ENCODE measurements around the gene RALGAPA2. TPM values are rescaled to one million over a fixed set of nuclear protein-coding genes. Genes with fewer than 3 reads are reported as not detected.

RALGAPA2 gene
- total RNA-seq, 1 donor from 2014 or later, result 15.6 TPM

DNA sequence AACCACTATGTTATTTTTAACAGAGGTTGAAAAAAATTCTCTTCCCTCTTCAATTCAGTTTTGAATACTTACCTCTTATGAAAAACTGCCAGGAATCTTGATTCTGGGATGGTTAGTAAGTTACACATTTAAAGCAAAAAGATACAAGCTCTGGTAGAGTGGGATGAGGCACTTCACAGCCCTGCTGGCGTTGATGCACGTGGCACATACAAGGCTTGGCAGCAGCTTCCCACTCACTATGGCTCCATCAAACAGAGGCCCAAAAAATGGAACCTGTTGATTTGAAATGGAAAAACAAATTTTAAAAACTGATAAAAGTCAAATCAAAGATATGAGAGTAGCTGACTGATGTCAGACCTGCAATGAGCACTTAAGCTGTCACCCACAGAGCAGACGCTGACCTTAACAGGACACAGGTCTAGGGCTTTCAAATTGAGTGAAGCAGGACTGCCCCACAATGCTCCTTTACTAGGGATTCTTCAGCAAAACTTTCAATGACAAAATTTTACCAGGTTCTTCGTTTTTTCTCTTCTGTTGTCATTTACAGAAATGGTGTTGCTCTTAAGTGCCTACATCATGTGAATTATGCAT is 239.7 kb downstream of the RALGAPA2 start:
- no peak for DNase-seq (ENCODE audit: low spot score)

DNA sequence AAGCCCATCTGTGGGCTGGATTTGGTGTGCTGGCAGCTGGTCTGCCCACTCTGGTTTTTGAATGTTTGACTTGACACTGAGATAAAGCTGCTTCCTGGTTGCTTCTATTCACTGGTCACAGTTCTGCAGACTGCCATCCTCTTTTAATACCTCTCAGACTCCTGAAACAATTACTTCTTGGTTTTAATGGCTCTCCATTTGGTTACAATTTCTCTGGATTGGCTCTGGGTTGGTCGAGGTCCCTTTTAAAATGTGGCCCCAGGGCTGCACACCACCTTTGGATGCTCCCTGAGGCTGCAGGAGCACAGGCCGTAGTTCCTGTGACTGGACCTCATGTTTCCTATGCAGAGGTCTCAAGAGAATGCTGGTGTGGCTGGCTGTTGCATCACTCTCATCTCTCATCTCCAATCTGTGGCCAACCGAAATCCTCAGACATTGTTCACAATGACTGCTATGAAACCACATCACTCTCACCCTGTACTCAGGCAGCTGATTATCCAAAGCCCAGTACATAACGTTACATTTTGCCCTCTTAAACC is 246.0 kb downstream of the RALGAPA2 start:
- DNase-seq (ENCODE audit: low spot score), result no peak

- no peak for DNase-seq (ENCODE audit: low spot score)
Observed at GRCh38 chr20:20465252-20465651, 247.2 kb downstream of the RALGAPA2 start.

DNA sequence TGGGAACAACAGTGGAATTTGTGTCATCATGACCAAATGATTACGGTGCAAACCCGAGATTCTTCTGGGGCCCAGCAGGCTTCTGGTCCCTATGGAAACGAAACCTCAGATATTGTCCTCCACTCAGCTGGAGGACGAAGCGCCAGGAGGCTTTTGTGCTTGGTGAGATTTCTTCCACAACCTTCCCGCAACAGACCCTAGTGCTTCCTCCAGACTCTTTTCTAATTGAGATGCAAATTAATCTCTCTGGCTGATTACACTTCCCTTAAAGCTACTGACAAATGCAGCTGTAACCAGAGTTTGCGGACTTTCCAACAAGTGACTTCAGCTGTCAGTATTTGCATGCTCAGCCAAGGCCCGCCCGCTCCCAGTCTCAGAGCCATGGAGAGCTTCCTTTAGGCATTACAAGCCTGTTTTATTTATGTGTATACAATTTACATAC is 248.5 kb downstream of the RALGAPA2 start:
- DNase-seq (ENCODE audit: low spot score), result no peak

GRCh38 chr20:20462185-20462584 is 250.3 kb downstream of the RALGAPA2 start:
- no peak for DNase-seq (ENCODE audit: low spot score)

DNA sequence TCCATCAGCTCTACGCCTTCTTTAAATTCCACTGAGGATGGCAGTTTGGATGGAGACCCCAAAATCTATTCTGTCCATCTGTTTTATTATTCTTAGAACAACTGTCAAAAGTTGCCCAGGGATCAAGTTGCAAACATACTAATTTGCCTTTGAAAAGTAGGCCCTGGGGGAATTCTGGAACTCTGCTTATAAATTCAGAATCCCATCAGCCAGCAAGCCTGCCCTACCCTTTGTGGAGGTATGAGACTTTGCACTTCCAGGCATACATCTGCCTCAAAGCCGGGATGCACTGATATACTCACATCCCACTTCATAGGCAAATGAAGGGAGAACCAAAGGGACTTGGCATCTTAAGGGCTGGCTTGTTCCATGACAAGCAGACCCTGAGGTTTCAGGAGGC is 250.9 kb downstream of the RALGAPA2 start:
- DNase-seq (ENCODE audit: low spot score), result no peak

- DNase-seq (ENCODE audit: low spot score), result no peak
Observed at GRCh38 chr20:20459726-20460125, 252.7 kb downstream of the RALGAPA2 start.

DNA sequence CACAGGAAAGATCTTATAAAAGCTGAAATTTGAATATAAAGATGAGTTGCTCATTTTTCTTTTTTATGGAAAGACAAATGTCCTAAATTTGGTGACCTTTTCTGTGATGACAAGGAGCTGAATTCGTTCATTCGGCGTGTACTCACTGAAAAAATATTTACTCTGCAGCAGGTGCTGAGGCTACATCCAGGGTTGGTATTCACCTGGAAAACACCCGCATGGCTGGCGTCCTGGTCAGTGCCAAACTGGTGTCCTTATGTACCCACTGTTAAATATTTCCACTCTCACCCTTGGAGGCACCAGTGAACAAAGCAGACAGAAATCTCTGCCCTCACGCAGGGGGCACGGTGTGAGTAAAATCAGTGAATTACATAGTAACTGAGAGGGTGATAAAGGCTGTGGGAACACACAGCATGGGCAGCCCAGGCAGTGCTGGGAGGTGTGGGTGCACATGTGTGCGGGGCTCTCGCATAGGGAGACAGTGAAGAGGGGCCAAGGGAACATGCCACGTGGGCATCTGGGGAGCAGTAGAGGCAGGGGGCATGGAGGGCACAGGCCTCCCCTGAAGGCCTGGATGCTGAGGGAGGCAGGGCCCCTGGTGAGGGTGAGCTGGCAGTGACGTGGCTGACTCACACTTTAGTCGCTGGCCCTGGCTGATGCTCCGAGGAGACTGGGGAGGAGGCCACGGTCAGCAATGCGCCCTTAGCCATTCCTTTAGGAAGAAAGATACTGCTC is 254.9 kb downstream of the RALGAPA2 start:
- no peak for DNase-seq (ENCODE audit: low spot score)

- no peak for DNase-seq (ENCODE audit: low spot score)
Observed at GRCh38 chr20:20456741-20457140, 255.7 kb downstream of the RALGAPA2 start.

DNA sequence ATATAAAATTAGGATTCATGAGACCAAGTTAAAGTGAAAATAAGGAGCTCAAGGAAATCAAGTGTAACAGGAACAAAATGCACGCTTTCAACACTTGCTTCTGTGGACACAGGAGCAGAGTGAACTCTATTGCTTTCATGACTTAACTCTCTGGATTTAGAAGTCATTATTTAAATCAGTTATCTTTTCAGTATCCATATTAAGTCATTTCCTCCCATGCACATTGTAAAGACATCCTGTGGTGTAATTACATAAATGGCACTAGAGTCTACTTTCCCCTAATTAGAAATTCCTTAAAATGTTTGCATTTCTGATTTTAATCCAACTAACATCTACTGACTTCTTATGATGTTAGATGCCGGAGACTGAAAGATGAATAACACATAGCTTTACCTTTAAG is 256.5 kb downstream of the RALGAPA2 start:
- DNase-seq (ENCODE audit: low spot score), result no peak

DNA sequence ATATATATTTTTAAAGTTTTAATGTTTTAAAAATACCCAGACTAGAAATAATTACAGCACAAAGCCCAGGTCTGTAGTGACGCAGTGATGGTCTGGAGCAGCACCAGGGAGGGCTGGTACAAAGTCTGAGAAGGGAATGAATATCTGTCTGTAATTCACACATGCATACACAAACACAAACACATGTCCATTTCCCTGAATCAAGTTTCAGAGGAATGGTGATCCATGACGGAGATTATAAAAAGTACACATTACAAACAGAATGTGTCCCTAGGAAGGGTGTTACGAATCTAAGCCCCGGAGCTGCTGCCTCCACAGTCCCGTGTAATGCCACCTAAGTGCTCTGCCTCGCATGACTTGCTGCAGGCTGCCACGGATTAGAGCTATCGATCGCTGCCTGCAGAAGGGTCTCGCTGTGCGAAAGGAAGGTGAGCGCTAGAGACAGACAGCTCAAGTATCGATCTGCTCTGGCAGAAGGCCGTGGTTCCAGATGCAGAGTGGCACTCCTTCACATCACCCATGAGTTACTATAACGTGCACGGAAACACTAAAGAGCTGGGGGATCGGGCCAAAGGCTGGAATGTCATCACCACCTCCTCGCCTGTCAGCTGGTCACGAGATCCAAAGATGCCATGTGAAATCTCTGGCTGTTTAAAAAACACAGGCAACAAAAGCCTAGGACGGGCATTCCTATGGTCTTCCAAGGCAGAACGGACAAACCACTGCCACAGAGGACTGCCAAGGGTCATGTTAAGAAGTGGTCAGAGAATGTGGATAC is 257.4 kb downstream of the RALGAPA2 start:
- DNase-seq (ENCODE audit: low spot score), result no peak

DNA sequence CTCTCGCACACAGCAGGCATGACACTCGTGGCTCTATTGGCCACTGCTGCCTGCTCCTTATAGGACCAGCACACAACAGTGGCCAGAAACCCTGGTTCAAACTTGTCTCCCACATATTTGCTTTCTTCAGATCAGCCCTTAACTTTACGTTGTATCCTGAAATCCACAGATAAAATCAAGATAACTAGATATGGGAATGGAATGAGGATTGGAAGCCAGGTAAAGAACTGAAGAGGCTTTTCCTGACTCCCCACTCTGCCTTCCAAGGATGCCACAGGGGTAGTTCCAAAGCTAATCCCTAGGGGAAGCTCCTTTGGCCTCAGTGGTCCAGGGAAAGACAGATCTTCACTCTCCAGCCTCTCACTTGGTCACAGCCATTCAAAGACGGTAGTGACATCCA is 258.1 kb downstream of the RALGAPA2 start:
- no peak for DNase-seq (ENCODE audit: low spot score)

GRCh38 chr20:20452254-20452676 is 260.2 kb downstream of the RALGAPA2 start:
- peak; percentile 36 for DNase-seq (ENCODE audit: low spot score)

GRCh38 chr20:20450521-20450920 is 261.9 kb downstream of the RALGAPA2 start:
- no peak for DNase-seq (ENCODE audit: low spot score)

DNA sequence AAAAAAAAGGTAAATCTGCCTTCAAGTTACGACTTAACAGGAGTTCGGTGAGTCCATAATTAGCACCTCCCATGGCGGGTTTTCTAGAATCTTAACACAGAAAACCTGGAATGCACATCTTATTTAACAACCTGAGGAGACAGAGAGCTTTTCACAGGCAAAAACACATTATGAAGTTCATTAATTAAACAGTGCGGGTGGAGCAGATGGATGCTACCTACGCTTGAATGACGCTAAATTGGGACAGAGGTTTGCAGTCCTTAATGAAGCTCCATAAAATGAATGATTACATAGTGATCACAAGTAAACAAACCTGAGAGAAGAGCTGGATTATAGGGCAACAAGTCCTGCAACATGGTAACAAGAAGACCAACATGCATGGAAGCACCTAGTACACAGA is 263.6 kb downstream of the RALGAPA2 start:
- no peak for DNase-seq (ENCODE audit: low spot score)

GRCh38 chr20:20447196-20447595 is 265.2 kb downstream of the RALGAPA2 start:
- no peak for DNase-seq (ENCODE audit: low spot score)

- no peak for DNase-seq (ENCODE audit: low spot score)
Observed at GRCh38 chr20:20446425-20447015, 265.9 kb downstream of the RALGAPA2 start.

GRCh38 chr20:20446001-20446400 is 266.4 kb downstream of the RALGAPA2 start:
- no peak for DNase-seq (ENCODE audit: low spot score)

GRCh38 chr20:20443504-20443903 is 268.9 kb downstream of the RALGAPA2 start:
- no peak for DNase-seq (ENCODE audit: low spot score)

DNA sequence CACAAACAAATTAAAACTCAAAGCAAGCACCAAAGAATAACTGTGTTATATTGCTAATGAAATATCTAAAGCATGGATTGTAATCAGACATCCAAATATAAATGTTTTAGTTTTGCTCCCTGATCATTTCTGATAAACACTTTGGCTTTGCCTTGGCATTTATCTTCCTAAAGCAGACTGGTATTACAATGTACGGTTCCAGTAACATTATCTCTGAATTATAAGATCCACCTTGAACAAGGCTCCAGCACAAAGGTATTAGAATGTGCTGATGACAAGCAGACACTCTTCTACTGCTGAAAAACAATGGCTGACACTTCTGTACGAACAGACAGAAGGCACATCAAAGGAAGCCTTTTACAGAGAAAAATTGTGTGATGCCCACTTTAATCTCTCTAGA is 270.0 kb downstream of the RALGAPA2 start:
- DNase-seq (ENCODE audit: low spot score), result no peak

DNA sequence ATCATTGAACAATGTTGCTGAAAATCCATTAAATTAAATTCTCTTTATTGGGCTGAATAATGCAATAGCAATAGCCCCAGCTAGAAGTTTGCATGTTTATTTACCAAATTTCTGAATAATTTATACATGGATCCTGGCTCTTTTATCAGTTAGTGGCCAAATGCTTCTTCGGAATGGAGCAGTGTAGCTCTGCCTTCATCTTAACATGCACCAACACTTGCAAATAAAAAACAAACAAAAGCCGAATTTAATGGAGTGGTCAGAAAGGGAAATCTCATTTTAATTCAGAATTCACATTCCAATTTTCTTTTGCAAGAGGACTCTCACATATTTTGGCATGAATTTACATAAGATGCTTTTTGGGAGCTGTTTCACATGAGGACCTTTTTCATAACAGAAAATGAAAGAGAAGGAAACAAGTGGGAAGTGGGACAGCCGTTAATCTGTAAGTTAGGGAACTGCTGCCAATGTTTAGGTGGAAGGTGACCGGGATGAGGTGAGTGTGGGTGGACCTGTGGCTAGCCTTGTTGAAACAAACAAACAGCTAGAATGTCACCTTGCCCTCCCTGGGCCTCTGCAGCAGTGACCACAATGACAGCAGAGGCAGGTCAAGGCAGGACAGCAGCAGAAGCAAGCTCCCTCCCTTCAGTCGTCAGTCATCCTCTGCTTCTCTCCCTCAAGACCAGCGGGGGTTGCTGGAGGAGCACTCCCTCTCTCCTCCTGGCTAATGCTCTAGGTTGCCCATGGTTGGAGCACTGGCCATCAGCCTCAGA is 271.4 kb downstream of the RALGAPA2 start:
- no peak for DNase-seq (ENCODE audit: low spot score)

All from umbilical cord (tissue), 2 donors.